Endothelial cell of umbilical vein (primary cell): ENCODE results near the gene DIP2C.

Experiments used
- CTCF ChIP-seq, 2 donors: IDR thresholded peaks; 1 replicate in 1 of 2; 2 replicates in 1 of 2; pipeline ENCODE4 v1.5.1; 2011; ENCODE audit warnings: low read length in 2 of 2, mild to moderate bottlenecking in 2 of 2, moderate library complexity in 2 of 2, control low read depth in 1 of 2, inconsistent platforms in 1 of 2, low read depth in 1 of 2; ENCODE audit not compliant: insufficient read depth in 1 of 2; ENCODE audit errors: extremely low read depth in 1 of 2
- MYC ChIP-seq: IDR thresholded peaks from one replicate; pipeline ENCODE4 v1.6.1; 2011; ENCODE audit warnings: mild to moderate bottlenecking, low read depth, low read length

GRCh38 chr10:335151-335800 lies 354.2 kb downstream of the DIP2C start:
- TF ChIP-seq CTCF (IDR thresholded peaks at IDR 0.05; ENCODE audit: extremely low read depth in 1 of 2, insufficient read depth in 1 of 2, low read depth in 1 of 2, low read length in 2 of 2) (no peak), MYC (no peak)
